ENCODE data around the gene C5AR2.
"Not testable (repeated sequence)": the region's sequence is repeated elsewhere in the genome, so short reads cannot be mapped to it uniquely, and the experiment has no call there.

The C5AR2 gene

GRCh38 chr19:47387623-47388022 is 55.6 kb downstream of the C5AR2 start:
- not testable (repeated sequence) for DNase-seq (ENCODE audit: low read depth)

GRCh38 chr19:47388721-47389120 is 56.7 kb downstream of the C5AR2 start:
- DNase-seq (ENCODE audit: low read depth): not testable (repeated sequence)

GRCh38 chr19:47389150-47389556 is 57.2 kb downstream of the C5AR2 start:
- DNase-seq (ENCODE audit: low read depth): no peak

GRCh38 chr19:47390533-47391488 is 58.8 kb downstream of the C5AR2 start:
- no peak for DNase-seq (ENCODE audit: low read depth)

- DNase-seq (ENCODE audit: low read depth): peak; percentile 73
These were observed 59.7 kb downstream of the C5AR2 start for GRCh38 chr19:47391510-47392223.
